Osteocyte (in vitro differentiated cells): ENCODE data around the gene PHLDB2. TPM values are rescaled to one million over a fixed set of nuclear protein-coding genes. Genes with fewer than 3 reads are reported as not detected.

Experiments
- DNase-seq: peaks from one replicate; pipeline ENCODE4 v3.0.0; 2021; ENCODE audit warnings: mixed read lengths; ENCODE audit not compliant: unreplicated experiment; ENCODE audit errors: extremely low spot score
- H3K27ac Mint-ChIP-seq: one replicate; pipeline ENCODE4 v1.8.0; 2021; ENCODE audit warnings: mild to moderate bottlenecking, mixed read lengths; ENCODE audit not compliant: unreplicated experiment
- H3K27me3 Mint-ChIP-seq: one replicate; pipeline ENCODE4 v1.8.0; 2021; ENCODE audit warnings: mixed read lengths; ENCODE audit not compliant: unreplicated experiment
- H3K36me3 Mint-ChIP-seq: one replicate; pipeline ENCODE4 v1.8.0; 2021; ENCODE audit warnings: mixed read lengths; ENCODE audit not compliant: unreplicated experiment
- H3K4me1 Mint-ChIP-seq: one replicate; pipeline ENCODE4 v1.8.0; 2021; ENCODE audit warnings: mixed read lengths; ENCODE audit not compliant: unreplicated experiment
- H3K4me3 Mint-ChIP-seq: one replicate; pipeline ENCODE4 v1.8.0; 2021; ENCODE audit warnings: mild to moderate bottlenecking, moderate library complexity, mixed read lengths; ENCODE audit not compliant: unreplicated experiment
- H3K9me3 Mint-ChIP-seq: one replicate; pipeline ENCODE4 v1.8.0; 2021; ENCODE audit warnings: mixed read lengths; ENCODE audit not compliant: unreplicated experiment
- CTCF ChIP-seq: fragments of 200-600 bp; sonication (generic); IDR thresholded peaks from 2 replicates; pipeline ENCODE4 v1.5.0; 2021; ENCODE audit warnings: antibody characterized with exemption, mild to moderate bottlenecking, moderate library complexity
- total RNA-seq: library from RNA; stranded (reverse); gene quantifications from 2 replicates; pipeline ENCODE4 v1.2.1, GENCODE V29; 2021

The PHLDB2 gene
- total RNA-seq, 1 donor from 2014 or later: 134 TPM

GRCh38 chr3:112019716-112020115 lies 160.7 kb downstream of the PHLDB2 start:
- Mint-ChIP-seq H3K4me1 (no peaks in the 10 kb centered on the region), H3K4me3 (no peak overlapping the region), H3K27ac (no peak overlapping the region), H3K9me3 (peaks cover 9% of the 10 kb centered on the region), H3K36me3 (no peaks in the 10 kb centered on the region), H3K27me3 (no peaks in the 10 kb centered on the region)
- no peak for DNase-seq
- TF ChIP-seq CTCF: no peak

DNA sequence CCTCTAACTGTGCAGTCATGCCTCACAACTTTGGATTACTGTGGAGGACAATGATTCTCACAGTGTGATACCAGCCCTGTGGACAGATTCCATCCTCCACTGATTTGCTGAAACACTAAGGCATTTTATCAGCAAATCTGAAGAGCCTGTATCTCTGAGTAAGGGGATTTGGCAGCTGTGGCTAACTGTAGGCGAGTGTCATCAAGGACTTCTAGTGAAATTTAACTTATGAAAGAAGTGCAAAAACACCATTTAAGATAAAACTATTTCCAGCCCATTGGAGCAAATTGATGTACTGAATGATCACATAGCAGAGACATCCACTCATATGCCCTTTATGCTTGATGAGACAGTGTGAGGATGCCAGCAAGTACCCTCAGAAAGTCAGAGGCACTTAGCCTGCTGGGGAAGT lies 161.6 kb downstream of the PHLDB2 start:
- no peaks in the 10 kb centered on the region for H3K4me1 Mint-ChIP-seq
- H3K4me3 Mint-ChIP-seq: no peak overlapping the region
- DNase-seq: no peak
- H3K27ac Mint-ChIP-seq: no peak overlapping the region
- no peak for TF ChIP-seq CTCF
- H3K27me3 Mint-ChIP-seq: no peaks in the 10 kb centered on the region
- no peaks in the 10 kb centered on the region for H3K36me3 Mint-ChIP-seq
- peaks cover 9% of the 10 kb centered on the region for H3K9me3 Mint-ChIP-seq

Other genes with a start within 250 kb of the PHLDB2 start
- 0.91 and 1.6 TPM in 2 replicates for gene PLCXD2, start 184.6 kb upstream of the PHLDB2 start, total RNA-seq
- gene ABHD10, start 119.8 kb downstream of the PHLDB2 start, total RNA-seq: 24.3 and 25.5 TPM in 2 replicates
- not detected in 2 replicates for gene TAGLN3, start 139.7 kb downstream of the PHLDB2 start, total RNA-seq
- not detected in 2 replicates for gene TMPRSS7, start 175.5 kb downstream of the PHLDB2 start, total RNA-seq
- 1.0 and 1.4 TPM in 2 replicates for gene C3orf52, start 227.1 kb downstream of the PHLDB2 start, total RNA-seq